ENCODE measurements around the gene GABPA. TPM values are rescaled to one million over a fixed set of nuclear protein-coding genes. Genes with fewer than 3 reads are reported as not detected.

Gene GABPA
- total and polyA plus RNA-seq, 2 of the 13 experiments (the other 11 are each of a cell fraction or from before 2014, with no cell fraction given) = 7.4 to 13.2 TPM

- TF ChIP-seq, protein P1, sequence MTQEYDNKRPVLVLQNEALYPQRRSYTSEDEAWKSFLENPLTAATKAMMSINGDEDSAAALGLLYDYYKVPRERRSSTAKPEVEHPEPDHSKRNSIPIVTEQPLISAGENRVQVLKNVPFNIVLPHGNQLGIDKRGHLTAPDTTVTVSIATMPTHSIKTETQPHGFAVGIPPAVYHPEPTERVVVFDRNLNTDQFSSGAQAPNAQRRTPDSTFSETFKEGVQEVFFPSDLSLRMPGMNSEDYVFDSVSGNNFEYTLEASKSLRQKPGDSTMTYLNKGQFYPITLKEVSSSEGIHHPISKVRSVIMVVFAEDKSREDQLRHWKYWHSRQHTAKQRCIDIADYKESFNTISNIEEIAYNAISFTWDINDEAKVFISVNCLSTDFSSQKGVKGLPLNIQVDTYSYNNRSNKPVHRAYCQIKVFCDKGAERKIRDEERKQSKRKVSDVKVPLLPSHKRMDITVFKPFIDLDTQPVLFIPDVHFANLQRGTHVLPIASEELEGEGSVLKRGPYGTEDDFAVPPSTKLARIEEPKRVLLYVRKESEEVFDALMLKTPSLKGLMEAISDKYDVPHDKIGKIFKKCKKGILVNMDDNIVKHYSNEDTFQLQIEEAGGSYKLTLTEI (CRISPR knock-in tag; conservative IDR thresholded peaks at IDR 0.05) = no peak
- TF ChIP-seq XRCC5 (optimal IDR thresholded peaks at IDR 0.05; ENCODE audit: low read length) (peak; percentile 93), SMAD1 (CRISPR knock-in tag; IDR thresholded peaks at IDR 0.05; ENCODE audit: borderline replicate concordance, low read depth) (no peak), AGO2 (optimal IDR thresholded peaks at IDR 0.05; ENCODE audit: low read depth, low read length) (peak; percentile 82), GATA4 (IDR thresholded peaks at IDR 0.05; ENCODE audit: borderline replicate concordance, low read depth) (no peak), ETV5 (CRISPR knock-in tag; IDR thresholded peaks at IDR 0.05; ENCODE audit: borderline replicate concordance) (peak; percentile 92), TAF1 (CRISPR knock-in tag; IDR thresholded peaks at IDR 0.05) (peak; percentile 76; the same call in 1 of the 2 replicates), ZFP82 (CRISPR knock-in tag; IDR thresholded peaks at IDR 0.05; ENCODE audit: borderline replicate concordance) (no peak), MLLT10 (CRISPR knock-in tag; IDR thresholded peaks at IDR 0.05) (no peak), RFXAP (CRISPR knock-in tag; IDR thresholded peaks at IDR 0.05; ENCODE audit: borderline replicate concordance) (no peak), CREBL2 (CRISPR knock-in tag; IDR thresholded peaks at IDR 0.05; ENCODE audit: borderline replicate concordance) (no peak), ZNF740 (CRISPR knock-in tag; IDR thresholded peaks at IDR 0.05) (no peak), DZIP1 (CRISPR knock-in tag; IDR thresholded peaks at IDR 0.05) (no peak), TOE1 (CRISPR knock-in tag; IDR thresholded peaks at IDR 0.05) (no peak; the same call in 1 of the 2 replicates), ZNF343 (CRISPR knock-in tag; IDR thresholded peaks at IDR 0.05) (0 out of 2 replicates have a peak, but pooled peaks have one; percentile 83), RFX5 (IDR thresholded peaks at IDR 0.05; ENCODE audit: low read depth, low read length) (no peak; the same call in 1 of the 2 replicates), STAT5B (CRISPR knock-in tag; IDR thresholded peaks at IDR 0.05) (no peak), KMT2B (CRISPR knock-in tag; IDR thresholded peaks at IDR 0.05) (peak; percentile 88)
- TF ChIP-seq, protein P2, sequence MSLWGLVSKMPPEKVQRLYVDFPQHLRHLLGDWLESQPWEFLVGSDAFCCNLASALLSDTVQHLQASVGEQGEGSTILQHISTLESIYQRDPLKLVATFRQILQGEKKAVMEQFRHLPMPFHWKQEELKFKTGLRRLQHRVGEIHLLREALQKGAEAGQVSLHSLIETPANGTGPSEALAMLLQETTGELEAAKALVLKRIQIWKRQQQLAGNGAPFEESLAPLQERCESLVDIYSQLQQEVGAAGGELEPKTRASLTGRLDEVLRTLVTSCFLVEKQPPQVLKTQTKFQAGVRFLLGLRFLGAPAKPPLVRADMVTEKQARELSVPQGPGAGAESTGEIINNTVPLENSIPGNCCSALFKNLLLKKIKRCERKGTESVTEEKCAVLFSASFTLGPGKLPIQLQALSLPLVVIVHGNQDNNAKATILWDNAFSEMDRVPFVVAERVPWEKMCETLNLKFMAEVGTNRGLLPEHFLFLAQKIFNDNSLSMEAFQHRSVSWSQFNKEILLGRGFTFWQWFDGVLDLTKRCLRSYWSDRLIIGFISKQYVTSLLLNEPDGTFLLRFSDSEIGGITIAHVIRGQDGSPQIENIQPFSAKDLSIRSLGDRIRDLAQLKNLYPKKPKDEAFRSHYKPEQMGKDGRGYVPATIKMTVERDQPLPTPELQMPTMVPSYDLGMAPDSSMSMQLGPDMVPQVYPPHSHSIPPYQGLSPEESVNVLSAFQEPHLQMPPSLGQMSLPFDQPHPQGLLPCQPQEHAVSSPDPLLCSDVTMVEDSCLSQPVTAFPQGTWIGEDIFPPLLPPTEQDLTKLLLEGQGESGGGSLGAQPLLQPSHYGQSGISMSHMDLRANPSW (CRISPR knock-in tag; IDR thresholded peaks at IDR 0.05; ENCODE audit: borderline replicate concordance) = no peak
- TF ChIP-seq, protein P3, sequence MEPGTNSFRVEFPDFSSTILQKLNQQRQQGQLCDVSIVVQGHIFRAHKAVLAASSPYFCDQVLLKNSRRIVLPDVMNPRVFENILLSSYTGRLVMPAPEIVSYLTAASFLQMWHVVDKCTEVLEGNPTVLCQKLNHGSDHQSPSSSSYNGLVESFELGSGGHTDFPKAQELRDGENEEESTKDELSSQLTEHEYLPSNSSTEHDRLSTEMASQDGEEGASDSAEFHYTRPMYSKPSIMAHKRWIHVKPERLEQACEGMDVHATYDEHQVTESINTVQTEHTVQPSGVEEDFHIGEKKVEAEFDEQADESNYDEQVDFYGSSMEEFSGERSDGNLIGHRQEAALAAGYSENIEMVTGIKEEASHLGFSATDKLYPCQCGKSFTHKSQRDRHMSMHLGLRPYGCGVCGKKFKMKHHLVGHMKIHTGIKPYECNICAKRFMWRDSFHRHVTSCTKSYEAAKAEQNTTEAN (CRISPR knock-in tag; conservative IDR thresholded peaks at IDR 0.05) = no peak
These were observed at the start of gene GABPA, which contains the start of gene ATP5PF (continued) for GRCh38 chr21:25734904-25735645.
